IMR-90 (cell line): ENCODE results near the gene MPZL3.

Experiments
- RCOR1 ChIP-seq: IDR thresholded peaks from 2 replicates; pipeline ENCODE4 v1.6.1; 2012; ENCODE audit warnings: mild to moderate bottlenecking, low read length, improper control_type of control experiment; ENCODE audit not compliant: insufficient replicate concordance
- TF ChIP-seq, protein P1 (sequence below): conservative IDR thresholded peaks from 2 replicates; pipeline ENCODE4 v1.5.1; 2012; ENCODE audit warnings: mild to moderate bottlenecking, low read depth, low read length, improper control_type of control experiment

DNA sequence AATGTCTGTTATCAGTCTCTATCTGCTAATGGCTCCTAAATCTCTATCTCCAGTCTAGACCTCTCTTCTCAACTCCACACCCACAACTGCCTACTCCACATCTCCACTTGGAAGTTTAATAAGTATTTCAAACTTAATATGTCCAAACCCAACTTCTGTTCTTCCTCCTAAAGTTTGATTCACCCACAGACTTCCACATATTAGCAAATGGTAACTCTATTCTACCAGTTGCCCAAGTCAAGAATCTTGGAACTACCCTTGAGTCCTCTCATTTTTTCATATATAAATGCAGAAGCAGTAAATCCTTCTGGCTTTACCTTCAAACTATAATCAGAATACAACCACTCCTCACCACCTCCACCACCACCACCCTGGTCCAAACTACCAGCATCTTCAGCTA lies 20.7 kb downstream of the MPZL3 start:
- TF ChIP-seq, protein P1, sequence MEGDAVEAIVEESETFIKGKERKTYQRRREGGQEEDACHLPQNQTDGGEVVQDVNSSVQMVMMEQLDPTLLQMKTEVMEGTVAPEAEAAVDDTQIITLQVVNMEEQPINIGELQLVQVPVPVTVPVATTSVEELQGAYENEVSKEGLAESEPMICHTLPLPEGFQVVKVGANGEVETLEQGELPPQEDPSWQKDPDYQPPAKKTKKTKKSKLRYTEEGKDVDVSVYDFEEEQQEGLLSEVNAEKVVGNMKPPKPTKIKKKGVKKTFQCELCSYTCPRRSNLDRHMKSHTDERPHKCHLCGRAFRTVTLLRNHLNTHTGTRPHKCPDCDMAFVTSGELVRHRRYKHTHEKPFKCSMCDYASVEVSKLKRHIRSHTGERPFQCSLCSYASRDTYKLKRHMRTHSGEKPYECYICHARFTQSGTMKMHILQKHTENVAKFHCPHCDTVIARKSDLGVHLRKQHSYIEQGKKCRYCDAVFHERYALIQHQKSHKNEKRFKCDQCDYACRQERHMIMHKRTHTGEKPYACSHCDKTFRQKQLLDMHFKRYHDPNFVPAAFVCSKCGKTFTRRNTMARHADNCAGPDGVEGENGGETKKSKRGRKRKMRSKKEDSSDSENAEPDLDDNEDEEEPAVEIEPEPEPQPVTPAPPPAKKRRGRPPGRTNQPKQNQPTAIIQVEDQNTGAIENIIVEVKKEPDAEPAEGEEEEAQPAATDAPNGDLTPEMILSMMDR = no peak
- TF ChIP-seq RCOR1 = no peak
